Skin epidermis (tissue), 12 donors: ENCODE results near the gene FAF1.
A peak's percentile ranks its signal among the peaks of the same experiment; 100 is the strongest.

Source experiments
- H3K27ac ChIP-seq, 21 experiments: fragments of 200-600 bp; sonication (generic) in 11 of 21; one replicate each; pipeline ENCODE4 v1.5.0; 2020; ENCODE audit warnings: mild to moderate bottlenecking in 3 of 21, inconsistent platforms in 2 of 21, moderate library complexity in 2 of 21
- H3K4me3 ChIP-seq, 7 experiments: fragments of 200-600 bp; sonication (generic) in 2 of 7; one replicate each; pipeline ENCODE4 v1.5.0; 2020; ENCODE audit warnings: inconsistent platforms in 2 of 7, mild to moderate bottlenecking in 2 of 7, moderate library complexity in 1 of 7

Gene FAF1

GRCh38 chr1:50978852-50979781, 19.1 kb upstream of the FAF1 start:
- Histone ChIP-seq H3K27ac (peak overlapping the region in 18 of 21 experiments; percentile 77 to 96 (median 92)), H3K4me3 (peak overlapping the region; percentile 62 to 94 (median 80))

GRCh38 chr1:50978144-50978851, 18.2 kb upstream of the FAF1 start:
- Histone ChIP-seq H3K4me3 (peak overlapping the region; percentile 62 to 94 (median 80)), H3K27ac (peak overlapping the region; percentile 64 to 96 (median 91))

- peak overlapping the region; percentile 62 to 94 (median 80) for H3K4me3 ChIP-seq
- peak overlapping the region; percentile 64 to 96 (median 91) for H3K27ac ChIP-seq
Observed at GRCh38 chr1:50977575-50978143, 17.6 kb upstream of the FAF1 start.

- Histone ChIP-seq H3K27ac (peak overlapping the region; percentile 64 to 96 (median 91)), H3K4me3 (peak overlapping the region; percentile 62 to 94 (median 80))
Observed at GRCh38 chr1:50976890-50977574, 17.0 kb upstream of the FAF1 start.

GRCh38 chr1:50976111-50976889, 16.2 kb upstream of the FAF1 start:
- Histone ChIP-seq H3K27ac (peak overlapping the region in 17 of 21 experiments; percentile 74 to 96 (median 91)), H3K4me3 (peak overlapping the region; percentile 62 to 94 (median 80))

- H3K27ac ChIP-seq = peak overlapping the region in 1 of 21 experiments; percentile 3
- no peak overlapping the region for H3K4me3 ChIP-seq
Observed at GRCh38 chr1:50975436-50975835, 15.4 kb upstream of the FAF1 start.

GRCh38 chr1:50974618-50974935, 14.5 kb upstream of the FAF1 start:
- H3K4me3 ChIP-seq = no peak overlapping the region
- H3K27ac ChIP-seq = peak overlapping the region in 3 of 21 experiments; percentile 12 to 41 (median 14)

- peak overlapping the region in 9 of 21 experiments; percentile 9 to 69 (median 15) for H3K27ac ChIP-seq
- no peak overlapping the region for H3K4me3 ChIP-seq
Observed at GRCh38 chr1:50973875-50974617, 14.0 kb upstream of the FAF1 start.

- Histone ChIP-seq H3K4me3 (no peak overlapping the region), H3K27ac (peak overlapping the region in 4 of 21 experiments; percentile 6 to 69 (median 42))
Observed at GRCh38 chr1:50973255-50973654, 13.2 kb upstream of the FAF1 start.

- Histone ChIP-seq H3K4me3 (no peak overlapping the region), H3K27ac (peak overlapping the region in 8 of 21 experiments; percentile 0 to 96 (median 54))
Observed at GRCh38 chr1:50972766-50973165, 12.7 kb upstream of the FAF1 start.

- Histone ChIP-seq H3K4me3 (peak overlapping the region in 2 of 7 experiments; percentile 83 to 93), H3K27ac (peak overlapping the region in 12 of 21 experiments; percentile 13 to 98 (median 94))
Observed at GRCh38 chr1:50971748-50972305, 11.8 kb upstream of the FAF1 start.

- Histone ChIP-seq H3K27ac (peak overlapping the region in 19 of 21 experiments; percentile 25 to 99 (median 95)), H3K4me3 (peak overlapping the region; percentile 48 to 93 (median 81))
Observed at GRCh38 chr1:50970931-50971582, 11.0 kb upstream of the FAF1 start.

- peak overlapping the region; percentile 48 to 93 (median 81) for H3K4me3 ChIP-seq
Observed at GRCh38 chr1:50970509-50970887, 10.4 kb upstream of the FAF1 start.

GRCh38 chr1:50969611-50970508, 9.8 kb upstream of the FAF1 start, which contains the start of gene CDKN2C:
CDKN2C (plus strand) TSS chr1:50970245; CDS start chr1:50970369, 124 bp downstream.
- Histone ChIP-seq H3K27ac (peak within 1 kb of the TSS; percentile 39 to 99 (median 94)), H3K4me3 (peak within 1 kb of the TSS; percentile 48 to 93 (median 81))

More at GRCh38 chr1:50970509-50970887, 10.4 kb upstream of the FAF1 start:
- peak overlapping the region in 20 of 21 experiments; percentile 25 to 99 (median 94) for H3K27ac ChIP-seq

- peak overlapping the region; percentile 39 to 99 (median 94) for H3K27ac ChIP-seq
- peak overlapping the region; percentile 48 to 93 (median 81) for H3K4me3 ChIP-seq
Observed at GRCh38 chr1:50968821-50969610, 8.9 kb upstream of the FAF1 start.
